HG03469 (cell line): ENCODE data around the gene ENTPD2.

Source experiments
- ATAC-seq: cut with Tn5 transposase; IDR thresholded peaks from one replicate; pipeline ENCODE4 v1.9.1; 2021; ENCODE audit warnings: mild to moderate bottlenecking, moderate library complexity, moderate number of reproducible peaks; ENCODE audit not compliant: unreplicated experiment

The ENTPD2 gene

GRCh38 chr9:137080260-137081122 lies 26.6 kb upstream of the ENTPD2 start:
- no peak for ATAC-seq

GRCh38 chr9:137079401-137079787 lies 25.5 kb upstream of the ENTPD2 start:
- no peak for ATAC-seq

DNA sequence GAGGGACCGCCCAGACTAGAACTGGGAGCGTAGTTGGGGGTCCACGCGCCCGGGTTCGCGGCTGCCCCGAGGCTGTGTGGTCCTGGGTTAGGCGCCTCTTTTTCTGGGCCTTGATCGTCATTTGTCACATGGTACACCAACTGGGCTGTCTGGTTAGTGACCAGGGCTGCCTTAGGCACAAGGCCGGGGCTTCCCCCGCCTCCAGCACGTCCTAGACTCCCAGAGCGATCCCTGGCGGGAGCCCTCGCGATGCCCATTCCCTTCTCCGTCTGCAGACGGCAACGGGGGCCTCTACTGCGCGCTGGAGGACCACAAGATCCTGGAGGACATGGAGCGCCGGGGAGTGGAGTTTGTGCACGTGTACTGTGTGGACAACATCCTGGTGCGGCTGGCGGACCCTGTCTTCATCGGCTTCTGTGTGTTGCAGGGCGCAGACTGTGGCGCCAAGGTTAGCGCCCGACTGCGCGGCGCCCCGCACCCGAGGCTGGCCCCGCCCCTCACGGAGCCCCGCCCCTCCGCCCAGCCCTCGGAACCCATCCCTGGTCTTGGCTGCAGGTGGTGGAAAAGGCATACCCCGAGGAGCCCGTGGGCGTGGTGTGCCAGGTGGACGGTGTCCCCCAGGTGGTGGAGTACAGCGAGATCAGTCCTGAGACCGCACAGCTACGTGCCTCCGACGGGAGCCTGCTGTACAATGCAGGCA lies 25.0 kb upstream of the ENTPD2 start:
- no peak for ATAC-seq

DNA sequence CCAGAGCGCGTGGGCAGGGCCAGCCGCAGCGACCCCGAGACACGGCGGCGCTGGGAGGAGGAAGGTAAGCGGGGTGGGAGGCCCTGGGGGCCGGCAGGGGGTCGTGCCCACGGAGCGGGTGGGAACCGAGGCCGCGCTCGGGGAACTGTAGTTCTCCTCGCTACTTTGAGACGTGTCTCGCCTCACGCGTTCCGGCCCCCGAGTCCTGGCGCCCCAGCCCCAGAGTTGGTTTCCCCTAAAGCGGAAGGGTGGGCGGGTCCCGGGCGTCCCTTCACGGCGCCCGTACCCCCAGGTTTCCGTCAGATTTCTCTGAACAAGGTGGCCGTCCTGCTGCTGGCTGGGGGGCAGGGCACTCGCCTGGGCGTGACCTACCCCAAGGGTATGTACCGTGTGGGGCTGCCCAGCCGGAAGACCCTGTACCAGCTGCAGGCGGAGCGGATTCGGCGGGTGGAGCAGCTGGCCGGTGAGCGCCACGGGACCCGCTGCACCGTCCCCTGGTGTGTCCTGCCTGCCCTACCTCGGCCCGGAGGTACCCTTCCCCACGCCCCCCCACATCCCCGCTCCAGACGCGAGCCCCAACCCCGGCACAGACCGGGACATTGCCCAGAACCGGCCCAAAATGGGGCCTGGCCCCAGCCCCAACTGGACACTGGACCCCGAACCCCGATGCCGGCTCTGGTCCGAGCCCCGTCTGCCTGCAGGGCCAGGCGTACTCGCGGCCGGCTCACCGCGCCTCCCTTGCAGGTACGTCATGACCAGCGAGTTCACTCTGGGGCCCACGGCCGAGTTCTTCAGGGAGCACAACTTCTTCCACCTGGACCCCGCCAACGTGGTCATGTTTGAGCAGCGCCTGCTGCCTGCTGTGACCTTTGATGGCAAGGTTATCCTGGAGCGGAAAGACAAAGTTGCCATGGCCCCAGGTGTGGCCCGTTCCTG lies 24.2 kb upstream of the ENTPD2 start:
- ATAC-seq = no peak

- no peak for ATAC-seq
Observed at GRCh38 chr9:137077010-137077747, 23.3 kb upstream of the ENTPD2 start, which contains the start of gene UAP1L1. TSS of gene UAP1L1 (plus strand) at chr9:137077517. CDS start at chr9:137077533, 16 bp downstream.

DNA sequence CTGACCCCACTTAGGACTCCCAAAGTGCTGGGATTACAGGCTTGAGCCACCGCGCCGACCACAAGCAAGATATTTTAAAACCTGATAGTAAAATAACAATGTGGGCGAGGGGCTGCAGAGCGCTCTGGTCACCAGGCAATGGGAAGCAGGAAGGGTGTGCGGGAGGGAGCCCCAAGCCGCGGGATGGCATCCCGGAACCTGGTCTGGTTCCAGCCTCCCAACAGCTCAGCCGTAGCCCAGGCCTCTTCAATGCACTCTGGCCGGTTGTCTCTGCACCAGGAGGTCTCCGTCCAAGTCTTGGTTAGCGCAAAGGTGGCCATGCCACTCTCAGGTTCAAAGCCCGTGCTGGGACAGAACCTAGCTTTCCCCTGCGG lies 22.8 kb upstream of the ENTPD2 start:
- no peak for ATAC-seq

DNA sequence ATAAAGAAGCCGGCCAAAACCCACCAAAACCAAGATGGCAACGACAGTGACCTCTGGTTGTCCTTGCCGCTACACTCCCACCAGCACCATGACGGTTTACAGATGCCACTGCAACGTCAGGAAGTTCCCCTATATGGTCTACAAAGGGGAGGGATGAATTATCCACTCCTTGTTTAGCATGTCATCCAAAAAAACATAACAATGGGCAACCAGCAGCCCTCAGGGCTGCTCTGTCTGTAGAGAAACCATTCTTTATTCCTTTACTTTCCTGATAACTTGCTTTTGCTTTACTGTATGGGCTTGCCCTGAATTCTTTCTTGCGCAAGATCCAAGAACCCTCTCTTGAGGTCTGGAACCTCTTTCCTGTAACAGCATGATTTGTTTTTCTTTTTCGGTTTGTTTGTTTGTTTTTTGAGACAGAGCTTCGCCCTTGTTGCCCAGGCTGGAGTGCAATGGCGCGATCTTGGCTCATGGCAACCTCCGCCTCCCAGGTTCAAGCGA lies 21.5 kb upstream of the ENTPD2 start:
- no peak for ATAC-seq

- no peak for ATAC-seq
Observed at GRCh38 chr9:137074657-137075274, 20.9 kb upstream of the ENTPD2 start.

GRCh38 chr9:137073992-137074399 lies 20.1 kb upstream of the ENTPD2 start:
- no peak for ATAC-seq

- ATAC-seq = no peak
Observed at GRCh38 chr9:137071282-137071681, 17.4 kb upstream of the ENTPD2 start.

DNA sequence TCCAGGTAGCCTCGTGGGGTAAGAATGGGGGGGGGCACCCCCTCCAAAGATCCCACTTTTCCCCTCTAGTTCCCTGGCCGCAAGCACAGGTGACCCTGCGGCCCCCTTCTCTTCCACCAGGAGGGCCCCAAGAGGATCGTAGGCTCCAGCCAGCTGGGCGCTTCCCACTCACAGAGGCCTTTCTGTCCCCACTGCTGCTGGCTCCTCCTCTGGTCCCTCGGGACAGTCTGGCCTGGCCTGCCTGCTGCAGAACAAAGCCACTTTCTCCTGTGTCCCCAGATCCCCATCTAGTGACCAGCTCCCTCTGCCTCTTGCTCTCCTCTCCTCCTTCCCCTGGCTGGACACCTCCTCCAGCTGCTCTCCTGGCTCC lies 17.0 kb upstream of the ENTPD2 start:
- no peak for ATAC-seq

DNA sequence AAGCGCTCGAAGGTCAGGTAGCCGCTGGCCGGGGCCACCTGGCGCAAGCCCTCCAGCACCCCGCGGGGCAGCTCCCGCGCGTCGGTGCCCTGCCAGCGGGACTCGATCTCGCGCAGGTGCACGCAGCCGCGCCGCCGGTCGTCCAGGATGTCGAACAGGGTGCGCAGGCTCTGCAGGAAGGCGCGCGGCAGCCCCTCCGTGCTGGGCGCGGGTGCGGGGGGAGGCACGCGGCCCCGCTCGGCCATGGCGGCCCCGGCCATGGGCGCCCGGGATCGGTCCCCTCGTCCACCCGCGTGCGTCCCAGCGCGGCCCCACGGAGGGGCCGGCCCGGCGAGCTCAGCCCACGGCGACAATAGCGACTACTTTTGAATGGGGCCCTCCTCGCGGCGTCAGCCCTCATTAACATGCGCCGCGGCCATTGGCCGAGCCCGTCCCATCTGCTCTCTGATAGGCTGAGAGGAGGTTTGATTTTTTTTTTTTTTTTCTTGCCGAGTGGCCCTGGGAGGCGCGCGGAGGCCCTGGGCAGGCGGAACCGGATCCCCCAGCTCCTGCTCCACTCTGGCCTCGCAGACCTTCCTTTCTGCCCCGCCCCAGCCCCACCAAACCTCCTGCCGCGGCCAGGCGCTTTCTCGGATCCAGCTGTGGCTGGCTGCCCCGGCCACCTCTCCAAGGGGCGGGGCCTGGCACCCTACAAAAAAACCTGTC lies 16.5 kb upstream of the ENTPD2 start, which contains the start of gene SAPCD2:
Gene SAPCD2, minus strand, starts transcription at position 357 of the 705 bp plus-strand sequence. Its CDS starts 97 bp downstream, at position 260.
- ATAC-seq = no peak

DNA sequence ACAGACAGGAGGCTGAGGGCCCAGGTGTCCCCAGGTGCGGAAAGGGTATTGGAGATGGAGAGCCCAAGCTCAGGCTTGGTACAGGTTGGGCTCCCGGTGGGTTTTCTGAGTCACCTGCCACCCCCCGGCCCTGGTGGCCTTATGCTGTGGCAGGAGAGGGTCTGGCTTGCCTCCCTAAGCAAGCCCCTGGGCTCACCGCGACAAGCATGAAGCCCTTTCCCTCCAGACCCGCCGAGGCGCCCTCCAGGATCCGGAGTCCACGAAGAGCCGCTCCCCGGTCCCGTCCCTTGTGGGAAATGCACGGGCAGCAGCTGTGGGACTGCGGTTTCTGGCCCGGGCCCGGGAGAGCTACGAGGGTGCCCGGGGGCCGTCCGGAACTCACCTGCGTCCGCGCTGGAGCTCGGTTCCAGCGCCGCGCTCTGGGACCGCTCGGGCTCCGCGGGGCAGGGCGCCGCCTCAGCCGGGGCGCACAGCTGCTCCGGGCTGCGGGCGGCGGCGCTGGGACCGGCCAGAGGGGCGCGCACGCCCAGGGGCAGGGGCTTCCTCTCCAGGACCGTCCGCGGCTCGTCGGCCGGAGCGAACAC lies 15.7 kb upstream of the ENTPD2 start:
- ATAC-seq = no peak

DNA sequence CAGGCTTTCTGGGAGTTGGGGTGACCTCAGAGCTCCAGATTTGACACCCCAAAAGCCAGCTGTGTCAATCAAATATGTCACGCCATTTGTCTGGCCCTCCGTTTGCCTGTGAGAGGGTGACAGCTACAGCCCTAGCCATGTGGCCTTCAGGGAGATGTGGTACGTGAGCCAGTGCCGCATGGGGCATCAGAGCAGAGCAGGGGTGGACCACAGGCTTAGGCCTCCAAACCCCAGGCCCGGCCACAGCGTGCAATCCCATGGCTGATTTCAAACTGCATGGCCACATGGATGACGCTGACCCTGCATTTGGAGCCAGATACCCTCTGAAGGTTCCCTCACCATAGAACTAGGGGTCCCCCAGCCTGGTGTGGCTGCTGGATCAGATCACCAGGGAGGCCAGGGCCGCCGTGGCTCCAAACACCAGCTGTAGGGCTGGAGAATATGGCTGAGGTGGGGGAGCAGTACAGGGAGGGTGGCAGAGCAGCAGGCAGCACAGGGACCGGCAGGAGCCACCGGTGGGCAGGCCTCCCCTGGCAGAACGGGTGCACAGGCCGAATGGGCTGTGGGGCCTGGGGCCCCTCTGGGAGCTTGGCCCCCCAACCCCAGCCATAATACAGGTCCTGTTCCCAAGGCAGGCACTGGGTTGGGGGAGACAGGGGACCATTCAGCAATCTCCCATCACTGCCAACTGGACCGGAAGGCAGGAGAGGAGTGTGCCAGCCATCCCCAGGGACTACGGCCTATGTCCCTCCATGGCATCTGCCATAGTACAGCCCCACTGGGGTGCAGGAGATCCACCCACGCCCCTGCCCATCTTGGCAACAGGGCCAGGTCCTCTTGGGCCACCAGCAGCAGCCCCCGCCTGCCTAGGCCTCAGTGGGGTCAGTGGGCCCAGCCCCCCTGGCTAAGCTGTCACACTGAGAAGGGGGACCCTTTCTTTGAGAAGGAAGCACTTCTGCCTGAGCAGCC lies 15.0 kb upstream of the ENTPD2 start:
- no peak for ATAC-seq

DNA sequence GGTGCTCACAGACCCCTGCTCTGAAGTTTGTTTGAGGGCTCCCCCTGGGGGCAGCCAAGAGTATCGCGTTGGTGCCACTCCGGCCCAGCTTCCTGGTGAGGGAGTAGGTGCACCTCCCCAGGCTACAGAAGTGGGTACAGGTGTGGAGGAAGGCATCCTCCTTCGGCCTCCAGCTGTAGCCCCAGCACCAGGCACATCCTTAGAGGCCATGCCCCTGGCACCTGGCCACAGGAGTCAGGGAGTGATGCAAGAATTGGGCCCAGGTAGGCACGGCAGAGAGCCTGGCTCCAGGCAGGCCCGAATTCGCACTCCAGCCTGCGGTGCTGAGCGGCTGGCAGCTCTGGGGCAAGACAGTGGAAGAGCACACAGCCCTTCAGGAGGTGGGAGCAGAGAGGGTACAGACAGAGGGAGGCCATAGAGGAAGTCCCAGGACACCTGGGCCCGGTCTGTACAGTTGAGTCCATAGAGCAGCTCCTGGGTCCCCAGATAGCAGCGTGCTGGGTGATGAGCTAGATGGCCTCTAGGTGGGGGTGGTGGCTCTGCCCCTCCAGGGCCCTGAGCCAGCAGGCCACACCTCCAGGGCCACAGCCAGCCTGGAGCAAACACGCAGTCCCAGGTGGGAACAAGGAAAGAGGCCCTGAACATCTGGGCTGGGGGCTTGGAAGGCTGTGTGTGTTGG lies 14.1 kb upstream of the ENTPD2 start:
- ATAC-seq = no peak

GRCh38 chr9:137066096-137066861 lies 12.4 kb upstream of the ENTPD2 start:
- no peak for ATAC-seq
